ENCODE data around the gene DNAJC12.

- TF ChIP-seq EP300 (IDR thresholded peaks at IDR 0.05; ENCODE audit: borderline replicate concordance in 1 of 2, low read depth in 1 of 2, low read length in 1 of 2) (no peak), REST (IDR thresholded peaks at IDR 0.05; ENCODE audit: low read depth, low read length) (no peak), SMC3 (IDR thresholded peaks at IDR 0.05; ENCODE audit: low read depth, low read length) (no peak), RXRA (IDR thresholded peaks at IDR 0.05; ENCODE audit: borderline replicate concordance, low read depth) (no peak), CTCF (IDR thresholded peaks at IDR 0.05) (no peak), RFX5 (IDR thresholded peaks at IDR 0.05; ENCODE audit: low read length) (no peak), POLR2AphosphoS5 (IDR thresholded peaks at IDR 0.05; ENCODE audit: low read depth, low read length) (no peak), MAX (IDR thresholded peaks at IDR 0.05; ENCODE audit: low read depth) (no peak), ELF1 (IDR thresholded peaks at IDR 0.05) (no peak)
Measured at GRCh38 chr10:67790534-67791408, 47.2 kb downstream of the DNAJC12 start.
